Activated T-cell treated with anti-CD3 and anti-CD28 coated beads, Interleukin-2, amount 50 U/mL, for 4 hours (primary cell): ENCODE results near the gene TRIM49B. TPM values are rescaled to one million over a fixed set of nuclear protein-coding genes. Genes with fewer than 3 reads are reported as not detected.
"Not testable (repeated sequence)": the region's sequence is repeated elsewhere in the genome, so short reads cannot be mapped to it uniquely, and the experiment has no call there.

Experiments used
- ATAC-seq, 2 donors: fragments of 200-7000 bp; cut with Tn5 transposase; one replicate each; pipeline ENCODE4 v1.10.0; 2021
- DNase-seq: peaks from one replicate; pipeline ENCODE4 v3.0.0-alpha.2; 2020
- H3K27me3 Mint-ChIP-seq: one replicate; pipeline ENCODE4 v1.8.0; 2021; ENCODE audit warnings: low read depth, mixed read lengths
- H3K36me3 Mint-ChIP-seq: one replicate; pipeline ENCODE4 v1.8.0; 2022; ENCODE audit warnings: mixed read lengths; ENCODE audit not compliant: insufficient read depth
- H3K4me1 Mint-ChIP-seq: one replicate; pipeline ENCODE4 v1.8.0; 2021; ENCODE audit warnings: low read depth, mixed read lengths
- H3K4me3 Mint-ChIP-seq: one replicate; pipeline ENCODE4 v1.8.0; 2021; ENCODE audit warnings: mild to moderate bottlenecking, moderate library complexity, mixed read lengths
- H3K9me3 Mint-ChIP-seq: one replicate; pipeline ENCODE4 v1.8.0; 2021; ENCODE audit warnings: mixed read lengths
- total RNA-seq, 3 donors: library from RNA; stranded (reverse); gene quantifications; one replicate each; pipeline ENCODE4 v1.2.1, GENCODE V29; 2021

TRIM49B gene, protein sequence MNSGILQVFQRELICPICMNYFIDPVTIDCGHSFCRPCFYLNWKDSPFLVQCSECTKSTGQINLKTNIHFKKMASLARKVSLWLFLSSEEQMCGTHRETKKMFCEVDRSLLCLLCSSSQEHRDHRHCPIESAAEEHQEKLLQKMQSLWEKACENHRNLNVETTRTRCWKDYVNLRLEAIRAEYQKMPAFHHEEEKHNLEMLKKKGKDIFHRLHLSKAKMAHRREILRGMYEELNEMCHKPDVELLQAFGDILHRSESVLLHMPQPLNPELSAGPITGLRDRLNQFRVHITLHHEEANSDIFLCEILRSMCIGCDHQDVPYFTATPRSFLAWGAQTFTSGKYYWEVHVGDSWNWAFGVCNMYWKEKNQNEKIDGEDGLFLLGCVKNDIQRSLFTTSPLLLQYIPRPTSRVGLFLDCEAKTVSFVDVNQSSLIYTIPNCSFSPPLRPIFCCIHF
- not detected for total RNA-seq

- not testable (repeated sequence) for ATAC-seq, DNase-seq, H3K36me3 Mint-ChIP-seq, H3K4me3 Mint-ChIP-seq, H3K4me1 Mint-ChIP-seq, H3K27me3 Mint-ChIP-seq, H3K9me3 Mint-ChIP-seq
Measured at GRCh38 chr11:49028523-49028922, at the start of gene TRIM49B. TSS of gene TRIM49B (plus strand) at chr11:49028823. CDS start at chr11:49031600, 2,777 bp downstream.

GRCh38 chr11:48983785-48984184 is 44.8 kb upstream of the TRIM49B start, which contains the start of gene TRIM51G:
TSS of gene TRIM51G (minus strand) at chr11:48983885. CDS start at chr11:48981695, 2,190 bp downstream.
- H3K27me3 Mint-ChIP-seq, H3K4me3 Mint-ChIP-seq, ATAC-seq, H3K9me3 Mint-ChIP-seq, DNase-seq, H3K36me3 Mint-ChIP-seq, H3K4me1 Mint-ChIP-seq: not testable (repeated sequence)

DNA sequence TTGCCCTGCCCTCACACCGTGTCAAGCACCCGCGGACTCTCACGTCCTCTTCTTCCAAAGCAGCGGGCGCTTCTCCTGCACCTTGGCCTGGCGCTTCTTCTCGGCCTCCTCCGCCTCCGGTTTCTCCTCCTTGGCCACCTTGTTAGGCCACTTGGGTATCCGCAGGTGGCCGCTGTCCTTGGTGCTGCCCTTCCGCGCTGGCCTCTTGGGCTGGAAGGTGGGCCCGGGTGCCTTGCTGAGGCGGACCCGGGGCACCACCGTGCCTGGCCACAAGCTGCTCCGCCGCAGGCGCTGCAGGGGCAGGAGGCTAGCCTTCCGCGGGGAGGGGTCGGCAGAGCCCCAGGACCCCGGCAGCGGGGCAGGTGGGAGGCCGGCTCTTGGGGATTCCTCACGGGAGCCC is 19.6 kb downstream of the TRIM49B start:
- H3K9me3 Mint-ChIP-seq, ATAC-seq: not testable (repeated sequence)

GRCh38 chr11:49049821-49050220 is 21.2 kb downstream of the TRIM49B start:
- not testable (repeated sequence) for H3K9me3 Mint-ChIP-seq, H3K4me1 Mint-ChIP-seq, H3K36me3 Mint-ChIP-seq, H3K4me3 Mint-ChIP-seq, H3K27me3 Mint-ChIP-seq, DNase-seq, ATAC-seq

More for the DNA sequence above, 19.6 kb downstream of the TRIM49B start:
- H3K4me1 Mint-ChIP-seq, DNase-seq, H3K36me3 Mint-ChIP-seq, H3K4me3 Mint-ChIP-seq, H3K27me3 Mint-ChIP-seq: not testable (repeated sequence)

GRCh38 chr11:49059012-49059411 is 30.4 kb downstream of the TRIM49B start, which contains the start of gene TRIM64C:
TSS of gene TRIM64C (minus strand) at chr11:49059112. CDS start at chr11:49059112, 0 bp downstream.
- H3K4me3 Mint-ChIP-seq, H3K36me3 Mint-ChIP-seq, DNase-seq, H3K4me1 Mint-ChIP-seq, H3K27me3 Mint-ChIP-seq, H3K9me3 Mint-ChIP-seq, ATAC-seq: not testable (repeated sequence)

DNA sequence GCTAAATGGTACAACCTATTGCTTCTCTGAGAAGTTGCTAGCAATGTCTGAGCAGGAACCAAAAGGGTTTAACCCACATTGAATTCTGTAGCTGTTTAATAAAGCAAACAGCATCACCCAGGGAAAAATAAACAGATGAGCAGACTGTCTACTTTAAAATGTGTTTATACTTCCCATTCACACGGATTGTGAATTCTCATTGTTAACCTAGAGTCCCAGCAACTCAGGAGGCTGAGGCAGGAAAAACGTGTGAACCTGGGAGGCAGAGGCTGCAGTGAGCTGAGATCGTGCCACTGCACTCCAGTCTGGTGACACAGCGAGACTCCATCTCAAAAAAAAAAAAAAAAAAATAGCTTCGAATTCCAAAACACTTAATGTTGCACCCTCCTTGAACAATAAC is 41.3 kb downstream of the TRIM49B start:
- not testable (repeated sequence) for H3K36me3 Mint-ChIP-seq, H3K27me3 Mint-ChIP-seq, H3K4me1 Mint-ChIP-seq, DNase-seq, H3K9me3 Mint-ChIP-seq, ATAC-seq, H3K4me3 Mint-ChIP-seq

Other genes with a start within 250 kb of the TRIM49B start
- not detected for gene TRIM51G, start 44.9 kb upstream of the TRIM49B start, total RNA-seq
- gene TRIM64C, start 30.3 kb downstream of the TRIM49B start, total RNA-seq: not detected
- not detected for gene FOLH1, start 179.8 kb downstream of the TRIM49B start, total RNA-seq